ENCODE data around the gene CCDC88B.

DNA sequence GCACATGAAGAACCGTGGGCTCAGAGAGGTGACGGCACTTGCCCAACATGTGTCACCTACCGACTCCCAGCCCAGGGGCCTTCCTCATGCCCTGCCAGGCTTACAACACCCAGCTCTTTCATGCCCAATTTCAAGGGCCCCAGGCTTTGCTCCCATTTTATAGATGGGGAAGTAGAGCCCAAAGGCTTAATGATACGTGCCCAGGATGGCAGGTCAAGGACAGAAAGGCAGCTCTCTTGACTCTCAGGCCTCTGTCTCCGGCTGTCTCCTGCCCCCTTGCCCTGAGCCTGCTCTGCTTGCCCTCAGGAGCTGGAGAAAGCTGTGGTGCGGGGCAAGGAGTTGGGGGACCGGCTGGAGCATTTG is 9.0 kb downstream of the CCDC88B start:
- no peak for TF ChIP-seq EZH2 (IDR thresholded peaks at IDR 0.05; ENCODE audit: low read depth)
- TF ChIP-seq, protein P1, sequence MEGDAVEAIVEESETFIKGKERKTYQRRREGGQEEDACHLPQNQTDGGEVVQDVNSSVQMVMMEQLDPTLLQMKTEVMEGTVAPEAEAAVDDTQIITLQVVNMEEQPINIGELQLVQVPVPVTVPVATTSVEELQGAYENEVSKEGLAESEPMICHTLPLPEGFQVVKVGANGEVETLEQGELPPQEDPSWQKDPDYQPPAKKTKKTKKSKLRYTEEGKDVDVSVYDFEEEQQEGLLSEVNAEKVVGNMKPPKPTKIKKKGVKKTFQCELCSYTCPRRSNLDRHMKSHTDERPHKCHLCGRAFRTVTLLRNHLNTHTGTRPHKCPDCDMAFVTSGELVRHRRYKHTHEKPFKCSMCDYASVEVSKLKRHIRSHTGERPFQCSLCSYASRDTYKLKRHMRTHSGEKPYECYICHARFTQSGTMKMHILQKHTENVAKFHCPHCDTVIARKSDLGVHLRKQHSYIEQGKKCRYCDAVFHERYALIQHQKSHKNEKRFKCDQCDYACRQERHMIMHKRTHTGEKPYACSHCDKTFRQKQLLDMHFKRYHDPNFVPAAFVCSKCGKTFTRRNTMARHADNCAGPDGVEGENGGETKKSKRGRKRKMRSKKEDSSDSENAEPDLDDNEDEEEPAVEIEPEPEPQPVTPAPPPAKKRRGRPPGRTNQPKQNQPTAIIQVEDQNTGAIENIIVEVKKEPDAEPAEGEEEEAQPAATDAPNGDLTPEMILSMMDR (conservative IDR thresholded peaks at IDR 0.05) = no peak
